ENCODE measurements around the gene PPFIA4.

DNA sequence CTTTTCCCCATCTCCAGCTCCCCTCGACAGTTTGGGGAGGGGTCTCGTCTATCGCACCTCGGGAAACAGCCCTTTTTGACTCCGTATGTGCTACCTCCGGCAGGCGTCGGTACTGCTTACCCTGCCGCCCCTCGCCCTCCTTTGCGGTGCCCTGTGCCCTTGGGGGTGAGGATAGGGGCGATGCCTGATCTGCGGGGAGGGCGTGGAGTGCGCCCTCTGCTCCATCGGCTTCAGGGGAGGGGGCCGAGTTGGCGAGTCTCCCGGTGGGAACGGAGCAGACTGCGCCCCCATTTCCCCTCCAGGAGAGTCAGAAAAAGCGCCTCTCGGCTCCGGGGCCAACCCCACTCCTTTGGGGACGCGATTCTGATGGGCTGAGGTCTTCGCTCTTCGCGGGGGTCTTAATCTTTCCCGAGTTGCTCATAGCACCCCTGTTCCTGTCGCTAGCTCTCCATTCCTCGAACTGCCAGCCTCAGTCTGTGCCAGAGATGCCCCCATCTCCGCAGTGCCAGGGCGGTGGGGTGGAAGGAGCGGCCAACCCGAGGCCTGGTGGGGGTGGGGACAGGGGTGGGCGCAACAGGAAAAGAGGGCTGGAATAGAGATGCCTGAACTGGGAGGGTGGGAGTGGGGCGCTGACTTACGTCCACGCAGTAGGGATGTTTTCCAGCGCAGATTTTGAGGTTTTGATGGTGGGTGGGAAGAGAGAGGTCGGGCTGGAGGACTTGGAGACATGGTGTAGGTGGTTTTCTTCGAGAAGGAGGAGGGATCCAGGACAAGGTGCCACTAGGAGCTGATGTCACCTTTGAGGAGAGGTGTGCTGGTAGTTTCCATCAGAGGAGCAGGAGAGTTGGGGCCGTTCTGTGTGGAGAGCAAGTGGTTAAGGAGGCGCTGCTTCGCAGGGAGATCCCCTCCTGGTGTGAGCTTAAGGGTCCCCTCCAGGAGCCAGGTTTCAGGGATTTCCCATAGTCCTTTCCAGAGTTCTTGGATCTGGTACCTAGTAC is 674 bp downstream of the PPFIA4 start:
- TF ChIP-seq POLR2A (IDR thresholded peaks at IDR 0.05) (no peak), POLR2AphosphoS5 (IDR thresholded peaks at IDR 0.05) (no peak)
- TF ChIP-seq, protein P1, sequence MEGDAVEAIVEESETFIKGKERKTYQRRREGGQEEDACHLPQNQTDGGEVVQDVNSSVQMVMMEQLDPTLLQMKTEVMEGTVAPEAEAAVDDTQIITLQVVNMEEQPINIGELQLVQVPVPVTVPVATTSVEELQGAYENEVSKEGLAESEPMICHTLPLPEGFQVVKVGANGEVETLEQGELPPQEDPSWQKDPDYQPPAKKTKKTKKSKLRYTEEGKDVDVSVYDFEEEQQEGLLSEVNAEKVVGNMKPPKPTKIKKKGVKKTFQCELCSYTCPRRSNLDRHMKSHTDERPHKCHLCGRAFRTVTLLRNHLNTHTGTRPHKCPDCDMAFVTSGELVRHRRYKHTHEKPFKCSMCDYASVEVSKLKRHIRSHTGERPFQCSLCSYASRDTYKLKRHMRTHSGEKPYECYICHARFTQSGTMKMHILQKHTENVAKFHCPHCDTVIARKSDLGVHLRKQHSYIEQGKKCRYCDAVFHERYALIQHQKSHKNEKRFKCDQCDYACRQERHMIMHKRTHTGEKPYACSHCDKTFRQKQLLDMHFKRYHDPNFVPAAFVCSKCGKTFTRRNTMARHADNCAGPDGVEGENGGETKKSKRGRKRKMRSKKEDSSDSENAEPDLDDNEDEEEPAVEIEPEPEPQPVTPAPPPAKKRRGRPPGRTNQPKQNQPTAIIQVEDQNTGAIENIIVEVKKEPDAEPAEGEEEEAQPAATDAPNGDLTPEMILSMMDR (IDR thresholded peaks at IDR 0.05 in 8 of 11, conservative IDR thresholded peaks at IDR 0.05 in 3 of 11) = no peak

Data from spleen (tissue), 7 donors.